Astrocyte (in vitro differentiated cells and primary cell): ENCODE measurements around the gene SEC22A. TPM values are rescaled to one million over a fixed set of nuclear protein-coding genes. Genes with fewer than 3 reads are reported as not detected.

Experiments
- DNase-seq: peaks from one replicate; pipeline ENCODE4 v3.0.0-alpha.2; 2010; ENCODE audit warnings: low read depth
- FAIRE-seq: peaks from 2 replicates; lab custom pipeline; 2011; peaks lifted over from hg19 to GRCh38; lab: Jason Lieb, UNC
- H2AFZ ChIP-seq: 2 replicates; pipeline ENCODE4 v1.6.0; 2012; ENCODE audit warnings: low read depth, low read length, inconsistent platforms
- H3K27ac ChIP-seq: 2 replicates; pipeline ENCODE4 v1.5.1; 2011; ENCODE audit warnings: low read depth, low read length, inconsistent platforms
- H3K27me3 ChIP-seq: 2 replicates; pipeline ENCODE4 v1.6.0; 2011; ENCODE audit warnings: low read length, inconsistent platforms; ENCODE audit not compliant: insufficient read depth
- H3K36me3 ChIP-seq: 2 replicates; pipeline ENCODE4 v1.5.1; 2011; ENCODE audit warnings: low read length, inconsistent platforms; ENCODE audit not compliant: insufficient read depth
- H3K4me1 ChIP-seq: 2 replicates; pipeline ENCODE4 v1.5.1; 2011; ENCODE audit warnings: low read length, inconsistent platforms; ENCODE audit not compliant: insufficient read depth
- H3K4me2 ChIP-seq: 2 replicates; pipeline ENCODE4 v1.6.0; 2012; ENCODE audit warnings: low read length, inconsistent platforms
- H3K4me3 ChIP-seq: 2 replicates; pipeline ENCODE4 v1.5.1; 2011; ENCODE audit warnings: low read depth, mild to moderate bottlenecking, low read length, inconsistent platforms; ENCODE audit not compliant: insufficient read depth
- H3K79me2 ChIP-seq: 2 replicates; pipeline ENCODE4 v1.6.0; 2012; ENCODE audit warnings: mild to moderate bottlenecking, low read length, inconsistent platforms; ENCODE audit not compliant: insufficient read depth
- H3K9ac ChIP-seq: 2 replicates; pipeline ENCODE4 v1.6.0; 2012; ENCODE audit warnings: mild to moderate bottlenecking, low read length, inconsistent platforms
- H3K9me3 ChIP-seq: 2 replicates; pipeline ENCODE4 v1.5.1; 2012; ENCODE audit warnings: low read depth, mild to moderate bottlenecking, low read length, inconsistent platforms; ENCODE audit not compliant: insufficient read depth
- H4K20me1 ChIP-seq: 2 replicates; pipeline ENCODE4 v1.6.0; 2012; ENCODE audit warnings: low read length, inconsistent platforms; ENCODE audit not compliant: insufficient read depth
- H3K27ac Mint-ChIP-seq: one replicate; pipeline ENCODE4 v1.8.0; 2021; ENCODE audit warnings: mild to moderate bottlenecking, mixed read lengths; ENCODE audit not compliant: unreplicated experiment
- H3K27me3 Mint-ChIP-seq: one replicate; pipeline ENCODE4 v1.8.0; 2021; ENCODE audit warnings: low read depth, mixed read lengths; ENCODE audit not compliant: unreplicated experiment
- H3K36me3 Mint-ChIP-seq: one replicate; pipeline ENCODE4 v1.8.0; 2021; ENCODE audit warnings: low read depth, mixed read lengths; ENCODE audit not compliant: unreplicated experiment
- H3K4me1 Mint-ChIP-seq: one replicate; pipeline ENCODE4 v1.8.0; 2021; ENCODE audit warnings: low read depth, mixed read lengths; ENCODE audit not compliant: unreplicated experiment
- H3K4me3 Mint-ChIP-seq: one replicate; pipeline ENCODE4 v1.8.0; 2021; ENCODE audit warnings: mild to moderate bottlenecking, moderate library complexity, mixed read lengths; ENCODE audit not compliant: unreplicated experiment
- H3K9me3 Mint-ChIP-seq: one replicate; pipeline ENCODE4 v1.8.0; 2021; ENCODE audit warnings: mild to moderate bottlenecking, mixed read lengths; ENCODE audit not compliant: unreplicated experiment
- EZH2 ChIP-seq: IDR thresholded peaks from 2 replicates; pipeline ENCODE4 v1.6.1; 2012; ENCODE audit warnings: mild to moderate bottlenecking, low read length, inconsistent platforms; ENCODE audit not compliant: insufficient read depth
- total RNA-seq: library from RNA; stranded (reverse); gene quantifications from 2 replicates; pipeline ENCODE4 v1.2.1, GENCODE V29; 2021
- TF ChIP-seq, protein P1 (sequence below): IDR thresholded peaks from 2 replicates; pipeline ENCODE4 v1.5.1; 2011; ENCODE audit warnings: low read depth, mild to moderate bottlenecking, inconsistent platforms, low read length, moderate library complexity; ENCODE audit not compliant: insufficient read depth

SEC22A gene
- total RNA-seq, 1 donor from 2014 or later, result 10.9 TPM

DNA sequence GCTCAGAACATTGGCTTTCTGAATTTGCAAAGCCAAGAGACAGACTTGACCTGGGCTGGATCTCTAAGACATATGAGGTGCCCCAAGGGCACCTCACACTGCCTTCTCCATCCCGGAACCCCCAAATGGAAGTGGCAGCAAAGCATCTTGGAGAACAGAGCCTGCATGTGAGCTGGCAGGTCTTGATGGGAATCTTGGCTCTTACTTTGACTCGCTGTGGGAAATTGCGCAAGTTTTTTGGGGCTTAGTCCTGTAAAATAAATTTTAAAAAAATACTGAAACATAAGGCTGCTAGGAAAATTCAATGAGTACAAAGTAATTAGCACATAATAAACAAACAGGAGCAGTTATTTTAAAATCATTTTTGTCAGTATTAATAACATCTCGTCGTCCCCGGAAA is 13.7 kb upstream of the SEC22A start:
- H3K4me2 ChIP-seq, result no peak overlapping the region
- Mint-ChIP-seq H3K4me1 (no peaks in the 10 kb centered on the region), H3K9me3 (peaks cover 2% of the 10 kb centered on the region), H3K4me3 (no peak overlapping the region), H3K27ac (no peak overlapping the region), H3K27me3 (no peaks in the 10 kb centered on the region), H3K36me3 (peaks cover 2% of the 10 kb centered on the region)
- H3K27me3 ChIP-seq, result no peaks in the 10 kb centered on the region
- FAIRE-seq (no peak), DNase-seq (no peak)
- no peaks in the 10 kb centered on the region for H4K20me1 ChIP-seq
- no peaks in the 10 kb centered on the region for H3K79me2 ChIP-seq
- no peak for TF ChIP-seq EZH2
- TF ChIP-seq, protein P1, sequence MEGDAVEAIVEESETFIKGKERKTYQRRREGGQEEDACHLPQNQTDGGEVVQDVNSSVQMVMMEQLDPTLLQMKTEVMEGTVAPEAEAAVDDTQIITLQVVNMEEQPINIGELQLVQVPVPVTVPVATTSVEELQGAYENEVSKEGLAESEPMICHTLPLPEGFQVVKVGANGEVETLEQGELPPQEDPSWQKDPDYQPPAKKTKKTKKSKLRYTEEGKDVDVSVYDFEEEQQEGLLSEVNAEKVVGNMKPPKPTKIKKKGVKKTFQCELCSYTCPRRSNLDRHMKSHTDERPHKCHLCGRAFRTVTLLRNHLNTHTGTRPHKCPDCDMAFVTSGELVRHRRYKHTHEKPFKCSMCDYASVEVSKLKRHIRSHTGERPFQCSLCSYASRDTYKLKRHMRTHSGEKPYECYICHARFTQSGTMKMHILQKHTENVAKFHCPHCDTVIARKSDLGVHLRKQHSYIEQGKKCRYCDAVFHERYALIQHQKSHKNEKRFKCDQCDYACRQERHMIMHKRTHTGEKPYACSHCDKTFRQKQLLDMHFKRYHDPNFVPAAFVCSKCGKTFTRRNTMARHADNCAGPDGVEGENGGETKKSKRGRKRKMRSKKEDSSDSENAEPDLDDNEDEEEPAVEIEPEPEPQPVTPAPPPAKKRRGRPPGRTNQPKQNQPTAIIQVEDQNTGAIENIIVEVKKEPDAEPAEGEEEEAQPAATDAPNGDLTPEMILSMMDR, result no peak
- no peak overlapping the region for H2AFZ ChIP-seq
- H3K27ac ChIP-seq, result no peak overlapping the region
- no peaks in the 10 kb centered on the region for H3K9me3 ChIP-seq
- H3K9ac ChIP-seq, result no peak overlapping the region
- no peak overlapping the region for H3K4me3 ChIP-seq
- no peaks in the 10 kb centered on the region for H3K36me3 ChIP-seq
- no peaks in the 10 kb centered on the region for H3K4me1 ChIP-seq

GRCh38 chr3:123193448-123194101 is 8.2 kb upstream of the SEC22A start:
- no peak overlapping the region for H2AFZ ChIP-seq
- no peaks in the 10 kb centered on the region for H3K27me3 Mint-ChIP-seq
- TF ChIP-seq EZH2, result no peak
- TF ChIP-seq, protein P1, result no peak
- no peak for DNase-seq
- no peak overlapping the region for H3K9ac ChIP-seq
- no peaks in the 10 kb centered on the region for H3K4me1 ChIP-seq
- no peak overlapping the region for H3K27ac ChIP-seq
- H3K27ac Mint-ChIP-seq, result no peak overlapping the region
- H3K4me3 ChIP-seq, result no peak overlapping the region
- FAIRE-seq, result no peak
- no peaks in the 10 kb centered on the region for H3K9me3 ChIP-seq
- no peaks in the 10 kb centered on the region for H3K36me3 Mint-ChIP-seq
- H3K79me2 ChIP-seq, result no peaks in the 10 kb centered on the region
- no peak overlapping the region for H3K4me3 Mint-ChIP-seq
- peaks cover 2% of the 10 kb centered on the region for H3K9me3 Mint-ChIP-seq
- H3K27me3 ChIP-seq, result no peaks in the 10 kb centered on the region
- no peaks in the 10 kb centered on the region for H3K4me1 Mint-ChIP-seq
- H4K20me1 ChIP-seq, result no peaks in the 10 kb centered on the region
- H3K4me2 ChIP-seq, result no peak overlapping the region
- no peaks in the 10 kb centered on the region for H3K36me3 ChIP-seq

- Histone ChIP-seq H2AFZ (no peak overlapping the region), H3K9ac (no peak overlapping the region), H3K27me3 (no peaks in the 10 kb centered on the region), H3K79me2 (no peaks in the 10 kb centered on the region), H3K4me2 (no peak overlapping the region), H4K20me1 (no peaks in the 10 kb centered on the region), H3K4me3 (no peak overlapping the region), H3K27ac (no peak overlapping the region), H3K4me1 (no peaks in the 10 kb centered on the region), H3K9me3 (no peaks in the 10 kb centered on the region), H3K36me3 (no peaks in the 10 kb centered on the region)
- TF ChIP-seq, protein P1, result no peak
- no peak for TF ChIP-seq EZH2
- H3K27ac Mint-ChIP-seq, result no peak overlapping the region
- DNase-seq (no peak), FAIRE-seq (no peak)
- H3K9me3 Mint-ChIP-seq, result peaks cover 2% of the 10 kb centered on the region
- no peak overlapping the region for H3K4me3 Mint-ChIP-seq
- H3K27me3 Mint-ChIP-seq, result no peaks in the 10 kb centered on the region
- H3K36me3 Mint-ChIP-seq, result no peaks in the 10 kb centered on the region
- H3K4me1 Mint-ChIP-seq, result no peaks in the 10 kb centered on the region
Observed at GRCh38 chr3:123194552-123194951, 7.2 kb upstream of the SEC22A start.
